C4-2B (cell line): Measurements from ENCODE around the gene CCER1.

Experiments
- ZFX ChIP-seq: fragments of 450-650 bp; IDR thresholded peaks from 2 replicates; pipeline ENCODE4 v1.6.1; 2017
- TF ChIP-seq, protein P1 (sequence below): fragments of 450-650 bp; conservative IDR thresholded peaks from 2 replicates; pipeline ENCODE4 v1.5.1; 2017; ENCODE audit warnings: mild to moderate bottlenecking

- TF ChIP-seq, protein P1, sequence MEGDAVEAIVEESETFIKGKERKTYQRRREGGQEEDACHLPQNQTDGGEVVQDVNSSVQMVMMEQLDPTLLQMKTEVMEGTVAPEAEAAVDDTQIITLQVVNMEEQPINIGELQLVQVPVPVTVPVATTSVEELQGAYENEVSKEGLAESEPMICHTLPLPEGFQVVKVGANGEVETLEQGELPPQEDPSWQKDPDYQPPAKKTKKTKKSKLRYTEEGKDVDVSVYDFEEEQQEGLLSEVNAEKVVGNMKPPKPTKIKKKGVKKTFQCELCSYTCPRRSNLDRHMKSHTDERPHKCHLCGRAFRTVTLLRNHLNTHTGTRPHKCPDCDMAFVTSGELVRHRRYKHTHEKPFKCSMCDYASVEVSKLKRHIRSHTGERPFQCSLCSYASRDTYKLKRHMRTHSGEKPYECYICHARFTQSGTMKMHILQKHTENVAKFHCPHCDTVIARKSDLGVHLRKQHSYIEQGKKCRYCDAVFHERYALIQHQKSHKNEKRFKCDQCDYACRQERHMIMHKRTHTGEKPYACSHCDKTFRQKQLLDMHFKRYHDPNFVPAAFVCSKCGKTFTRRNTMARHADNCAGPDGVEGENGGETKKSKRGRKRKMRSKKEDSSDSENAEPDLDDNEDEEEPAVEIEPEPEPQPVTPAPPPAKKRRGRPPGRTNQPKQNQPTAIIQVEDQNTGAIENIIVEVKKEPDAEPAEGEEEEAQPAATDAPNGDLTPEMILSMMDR = no peak
- no peak for TF ChIP-seq ZFX
Observed at GRCh38 chr12:90924406-90924805, 30.6 kb downstream of the CCER1 start.
